NCI-H1417 treated with DMSO at 0.1 percent for 48 hours (cell line): ENCODE data around the gene MSMB.
"Not testable (repeated sequence)": the region's sequence is repeated elsewhere in the genome, so short reads cannot be mapped to it uniquely, and the experiment has no call there.

Experiments used
- DNase-seq: peaks from one replicate; lab custom pipeline; 2025; lab: John Stamatoyannopoulos, UW

The MSMB gene

DNA sequence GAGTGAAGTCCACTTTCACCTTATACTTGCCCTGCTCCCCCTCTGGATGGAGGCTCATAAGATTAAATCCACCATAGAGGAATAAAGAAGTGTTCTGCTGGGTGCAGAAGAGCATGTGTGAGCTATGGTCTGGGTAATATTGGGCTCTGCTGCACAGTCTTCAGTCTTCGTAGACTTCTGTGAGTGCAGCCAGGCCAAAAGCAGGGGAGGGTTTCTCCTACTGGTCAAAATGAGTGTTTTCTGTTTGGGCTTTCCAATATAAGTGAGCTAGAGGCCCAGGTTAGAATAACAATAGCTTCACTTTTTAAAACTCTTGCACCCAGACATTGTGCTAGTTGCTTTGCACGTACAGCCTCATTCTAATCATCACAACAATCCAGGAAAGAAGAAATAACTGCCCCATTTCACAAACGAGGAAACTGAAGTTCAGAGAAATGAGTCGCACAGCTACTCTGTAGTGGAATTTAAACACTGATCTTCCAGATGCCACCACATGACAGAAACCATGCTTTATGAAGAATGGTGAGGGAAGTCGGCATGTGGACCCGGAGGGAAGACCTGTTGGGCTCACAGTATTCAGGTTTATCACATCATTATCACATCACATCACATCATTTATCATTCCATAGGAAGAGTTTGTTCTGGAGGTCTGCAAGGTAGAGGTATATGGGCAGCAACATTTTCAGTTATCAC is 23.8 kb upstream of the MSMB start:
- no peak for DNase-seq

DNA sequence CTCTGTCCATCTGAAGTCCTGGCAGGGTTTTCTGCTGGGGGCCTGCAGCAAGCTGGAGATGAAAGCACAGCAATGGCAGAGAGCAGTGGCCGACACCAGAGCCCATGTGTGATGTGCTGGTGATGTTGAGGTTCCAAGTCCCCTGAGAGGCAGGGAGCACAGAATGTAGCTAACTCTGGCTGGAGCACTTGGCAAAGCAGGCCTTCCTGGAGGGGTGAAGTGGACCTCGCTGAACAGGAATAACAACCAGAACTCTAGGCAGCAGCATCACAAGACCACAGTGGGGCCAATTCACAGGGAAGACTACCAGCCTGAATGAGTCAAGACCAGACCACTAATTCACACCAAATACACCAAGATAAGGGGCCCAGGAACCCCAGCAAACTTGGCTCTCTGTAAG is 22.8 kb upstream of the MSMB start:
- no peak for DNase-seq

DNA sequence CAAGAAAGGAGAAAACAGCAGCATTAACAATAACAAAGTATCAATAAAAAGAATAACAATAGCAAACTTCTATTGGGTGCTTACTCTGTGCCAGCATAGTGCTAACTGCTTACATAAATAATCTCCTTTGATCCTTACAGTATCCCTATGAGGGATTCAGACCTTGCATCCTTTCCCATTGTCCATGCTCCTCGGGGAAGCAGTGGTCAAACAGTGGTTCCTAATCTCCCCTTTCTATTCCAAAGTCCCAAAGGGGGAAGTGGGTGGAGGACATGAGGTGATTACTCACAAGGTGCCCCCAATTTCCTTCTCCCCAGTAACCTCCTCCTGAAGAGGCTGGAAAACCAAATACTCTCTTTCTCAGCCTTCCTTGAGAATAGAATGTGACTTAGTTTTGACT is 22.0 kb upstream of the MSMB start:
- no peak for DNase-seq

DNA sequence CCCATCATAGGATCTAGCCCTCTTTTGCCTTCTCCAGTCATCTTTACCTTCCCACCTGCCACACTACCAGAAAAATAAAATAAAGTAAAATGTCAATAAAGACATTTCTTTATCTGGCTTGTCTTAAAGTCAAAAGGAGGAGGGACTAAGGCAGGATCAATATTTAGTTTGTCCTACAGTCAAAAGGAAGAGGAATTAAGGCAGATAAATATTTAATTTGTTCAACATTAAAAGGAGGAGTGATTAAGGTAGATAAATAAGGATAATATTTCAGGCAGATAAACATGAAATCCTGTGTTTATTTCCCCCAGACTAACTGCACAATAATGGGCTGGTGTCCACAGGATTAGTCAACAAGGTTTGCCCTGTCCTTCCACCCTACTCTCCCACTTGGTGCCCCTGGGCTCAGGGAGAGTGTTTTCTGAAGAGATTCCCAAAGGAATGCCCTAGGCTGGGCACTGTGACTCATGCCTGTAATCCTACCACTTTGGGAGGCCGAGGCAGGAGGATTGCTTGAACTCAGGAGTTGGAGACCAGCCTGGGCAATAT is 18.3 kb upstream of the MSMB start:
- DNase-seq: no peak

DNA sequence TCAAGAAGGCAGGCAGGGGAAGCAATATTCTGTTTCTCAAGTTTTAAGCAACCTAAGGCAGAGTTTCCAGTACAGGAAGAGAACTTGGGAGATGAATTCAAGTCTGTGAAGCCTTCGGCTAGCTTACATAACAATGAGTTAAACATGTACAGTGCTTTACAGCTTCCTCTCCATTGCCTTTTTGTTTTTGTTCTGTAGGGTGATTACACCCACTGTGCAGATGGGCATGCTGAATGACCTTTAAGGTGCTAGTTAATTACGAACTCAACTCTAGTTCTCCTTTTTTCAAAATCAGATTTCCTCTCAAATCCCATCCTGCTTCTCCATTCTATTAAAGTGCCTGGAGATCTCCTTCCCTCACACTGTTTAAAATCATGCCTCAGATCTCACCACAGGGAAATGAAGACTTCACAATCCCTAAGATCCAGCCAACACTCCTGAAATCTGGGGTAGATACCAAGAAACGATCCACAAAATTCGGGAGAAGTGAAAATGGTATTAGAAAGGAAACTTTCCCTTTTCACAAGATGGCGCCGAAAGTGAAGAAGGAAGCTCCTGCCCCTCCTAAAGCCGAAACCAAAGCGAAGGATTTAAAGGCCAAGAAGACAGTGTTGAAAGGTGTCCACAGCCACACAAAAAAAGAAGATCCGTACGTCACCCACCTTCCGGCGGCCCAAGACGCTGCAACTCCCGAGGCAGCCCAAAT is 16.8 kb upstream of the MSMB start:
- no peak for DNase-seq

DNA sequence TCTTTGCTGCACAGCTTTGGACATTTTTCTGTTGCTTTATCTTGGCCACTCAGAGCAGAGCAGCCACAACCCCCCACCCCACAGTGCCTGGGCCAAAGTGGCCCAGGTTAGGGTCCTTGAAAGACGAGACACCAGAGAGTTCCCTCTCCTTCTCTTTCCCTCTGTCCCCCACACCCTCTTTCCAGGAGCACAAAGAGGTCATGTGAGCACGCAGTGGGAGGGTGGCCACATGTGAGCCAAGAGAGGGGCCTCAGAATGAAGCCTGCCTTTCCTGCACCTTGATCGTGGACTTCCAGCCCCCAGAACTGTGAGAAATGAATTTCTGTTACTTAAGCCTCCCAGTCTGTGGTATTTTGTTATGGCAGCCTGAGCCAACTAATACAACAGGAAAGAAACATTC is 14.6 kb upstream of the MSMB start:
- DNase-seq: no peak

DNA sequence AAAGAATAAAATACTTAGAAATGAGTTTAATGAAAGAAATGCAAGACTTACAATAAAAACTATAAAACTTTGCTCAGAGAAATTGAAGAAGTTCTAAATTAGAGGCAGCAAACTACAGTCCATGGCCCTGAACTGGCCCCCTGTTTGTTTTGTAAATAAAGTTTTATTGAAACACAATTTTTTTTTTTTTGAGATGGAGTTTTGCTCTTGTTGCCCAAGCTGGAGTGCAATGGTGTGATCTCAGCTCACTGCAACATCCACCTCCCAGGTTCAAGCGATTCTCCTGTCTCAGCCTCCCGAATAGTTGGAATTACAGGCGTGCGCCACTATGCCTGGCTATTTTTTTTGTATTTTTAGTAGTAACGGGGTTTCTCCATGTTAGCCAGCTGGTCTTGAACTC is 11.9 kb upstream of the MSMB start:
- not testable (repeated sequence) for DNase-seq

DNA sequence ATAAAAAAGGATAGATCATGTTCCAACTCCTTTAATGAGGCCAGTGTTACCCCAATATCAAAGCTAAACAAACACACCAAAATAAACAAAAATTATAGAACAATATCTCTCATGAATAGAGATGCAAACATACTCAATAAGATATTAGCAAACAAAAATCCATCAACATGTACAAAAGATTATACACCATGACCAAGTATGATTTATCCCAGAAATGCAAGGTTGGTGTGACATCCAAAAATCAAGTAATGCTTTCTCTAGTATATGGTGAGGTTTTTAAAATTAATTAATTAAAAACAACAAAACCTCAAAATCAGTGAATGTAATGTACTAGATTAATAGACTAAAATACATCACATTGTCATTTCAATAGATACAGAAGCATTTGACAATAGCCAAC is 11.0 kb upstream of the MSMB start:
- DNase-seq: no peak

DNA sequence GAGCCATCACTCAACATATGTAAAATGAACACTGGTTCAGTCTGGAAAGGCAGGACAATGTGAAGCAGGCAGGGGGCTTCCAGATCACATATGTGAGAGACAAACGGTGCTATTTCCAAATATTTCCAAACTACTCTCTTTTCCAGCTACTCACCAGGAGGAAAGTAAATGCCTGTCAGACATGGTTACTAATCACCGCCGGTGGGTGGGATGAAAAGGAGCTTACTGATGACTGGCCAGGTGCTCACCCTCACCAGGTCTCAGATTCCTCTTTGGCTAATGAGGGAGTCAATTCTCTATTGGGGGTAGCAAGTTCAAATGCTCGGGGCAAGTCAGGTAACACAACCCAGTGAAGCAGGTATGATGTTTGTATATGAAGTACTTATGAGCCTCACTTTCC is 9.7 kb upstream of the MSMB start:
- no peak for DNase-seq

DNA sequence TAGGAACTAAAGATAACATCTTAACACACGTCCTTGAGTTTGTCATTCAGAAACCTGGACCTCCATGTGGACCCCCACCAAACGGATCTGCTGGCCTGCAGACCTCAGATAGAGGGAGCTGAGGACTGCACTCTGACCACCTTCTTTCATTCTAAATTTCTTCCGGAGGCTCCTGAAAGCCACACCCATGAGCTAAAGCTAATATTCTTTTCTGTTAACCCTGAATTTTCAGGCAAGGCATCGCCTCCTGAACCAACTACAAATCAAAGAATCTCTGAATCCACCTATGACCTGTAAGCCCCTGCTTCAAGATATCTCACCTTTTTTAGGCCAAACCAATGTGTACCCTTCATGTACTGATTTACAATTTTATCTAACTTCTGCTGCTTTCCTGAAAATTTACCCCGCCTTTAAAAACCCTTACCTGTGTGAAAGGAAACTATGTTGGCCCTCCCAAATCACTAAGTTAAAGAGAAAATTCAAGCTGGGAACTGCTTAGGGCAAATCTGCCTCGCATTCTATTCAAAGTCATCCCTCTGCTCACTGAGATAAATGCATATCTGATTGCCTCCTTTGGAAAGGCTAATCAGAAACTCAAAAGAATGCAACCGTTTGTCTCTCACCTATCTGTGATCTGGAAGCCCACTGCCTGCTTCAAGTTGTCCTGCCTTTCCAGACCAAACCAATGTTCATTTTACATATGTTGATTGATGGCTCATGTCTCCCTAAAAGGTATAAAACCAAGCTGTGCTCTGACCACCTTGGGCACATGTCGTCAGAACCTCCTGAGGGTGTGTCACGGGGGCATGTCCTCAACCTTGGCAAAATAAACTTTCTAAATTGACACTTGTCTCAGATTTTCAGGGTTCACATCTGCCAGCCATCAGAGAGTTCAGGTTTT is 7.7 kb upstream of the MSMB start:
- DNase-seq: no peak

DNA sequence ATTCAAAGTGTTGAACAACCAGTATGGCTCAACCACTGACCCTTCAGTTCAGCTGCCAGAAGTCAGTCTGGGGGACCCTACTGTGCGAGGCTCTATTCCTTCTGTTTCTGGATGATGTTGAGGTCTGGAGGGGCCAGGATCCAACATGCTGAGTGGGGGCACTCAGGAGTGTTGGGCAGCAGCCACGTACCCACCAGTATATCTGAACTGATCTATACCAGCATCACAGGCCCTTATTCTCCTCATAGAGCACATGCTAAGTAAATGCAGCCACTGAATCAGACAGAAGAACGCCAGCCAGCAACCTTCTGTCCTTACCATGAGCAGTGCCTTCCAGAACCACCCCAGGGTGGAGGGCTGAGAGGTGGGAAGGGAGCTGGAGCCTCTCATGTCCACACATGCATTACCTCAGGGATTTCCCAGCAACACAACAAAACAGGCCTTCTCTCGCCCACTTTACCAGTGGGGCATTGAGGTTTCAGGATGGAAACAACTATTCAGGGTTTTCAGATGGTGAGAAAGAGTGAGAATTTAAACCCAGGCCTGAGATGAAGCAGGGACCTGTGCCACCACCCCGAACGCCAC is 6.8 kb upstream of the MSMB start:
- no peak for DNase-seq

DNA sequence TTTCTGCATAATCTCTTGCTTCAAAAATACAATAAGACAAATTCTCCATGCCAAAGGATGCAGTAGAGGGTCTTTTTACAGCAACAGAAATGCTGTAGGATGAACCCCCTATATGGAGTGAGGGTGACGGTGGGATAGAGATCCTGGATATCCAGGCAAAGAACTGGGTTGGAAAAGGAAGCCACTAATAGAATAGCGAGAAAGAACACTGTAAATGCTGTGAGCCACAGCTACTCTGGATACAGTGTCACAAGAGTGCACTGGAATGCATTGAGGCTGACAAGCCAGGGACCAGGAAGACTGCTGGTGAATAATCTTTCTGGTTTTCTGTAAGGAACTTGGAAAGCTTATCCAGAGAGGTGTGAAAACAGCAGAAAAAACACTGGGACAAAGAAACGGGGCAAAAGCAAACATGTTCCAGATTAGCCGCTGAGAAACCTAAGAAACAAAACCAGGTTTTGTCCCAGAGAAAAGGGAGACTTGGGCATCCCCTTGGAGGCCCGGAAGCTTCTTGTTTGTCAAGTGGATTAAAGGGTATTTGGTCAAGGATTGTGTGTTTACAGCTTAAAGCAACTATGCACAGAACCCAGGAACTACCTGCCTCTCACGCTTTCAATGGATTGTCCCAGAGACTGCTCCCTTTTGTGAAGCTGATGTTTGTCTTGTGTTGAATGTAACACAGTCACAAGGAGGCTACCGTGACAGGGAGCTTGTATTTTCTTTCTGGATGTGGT is 6.2 kb upstream of the MSMB start:
- DNase-seq: no peak

DNA sequence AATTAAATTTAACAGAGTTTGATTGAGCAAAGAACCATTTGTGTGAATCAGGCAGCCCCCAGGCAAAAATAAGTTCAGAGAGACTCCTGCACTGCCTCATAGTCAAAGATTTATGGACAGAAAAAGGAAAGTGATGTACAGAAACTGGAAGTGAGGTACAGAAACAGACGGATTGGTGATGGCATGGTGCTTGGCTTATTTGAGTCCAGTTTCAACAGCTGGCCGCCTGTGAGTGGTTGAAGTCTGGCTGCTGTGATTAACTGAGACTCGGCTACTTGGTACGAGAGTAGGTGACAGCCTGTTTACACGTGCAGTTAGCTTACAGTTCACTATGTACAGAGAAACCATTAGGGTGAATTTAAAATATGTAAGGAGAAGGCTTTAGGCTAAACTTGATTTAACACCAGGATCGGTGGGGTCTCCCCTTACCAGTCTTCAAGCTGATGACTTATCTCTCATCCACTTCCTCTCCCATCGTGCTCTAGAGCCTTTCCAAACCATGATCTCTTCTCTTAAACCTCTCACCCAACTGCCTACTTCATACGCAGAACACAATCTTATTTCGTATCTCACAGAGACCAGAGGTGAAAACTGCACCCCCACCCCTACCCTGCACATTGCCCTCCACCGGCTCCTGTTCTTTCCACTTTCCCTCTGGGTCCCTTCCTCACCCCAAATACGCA is 5.0 kb upstream of the MSMB start:
- DNase-seq: no peak

DNA sequence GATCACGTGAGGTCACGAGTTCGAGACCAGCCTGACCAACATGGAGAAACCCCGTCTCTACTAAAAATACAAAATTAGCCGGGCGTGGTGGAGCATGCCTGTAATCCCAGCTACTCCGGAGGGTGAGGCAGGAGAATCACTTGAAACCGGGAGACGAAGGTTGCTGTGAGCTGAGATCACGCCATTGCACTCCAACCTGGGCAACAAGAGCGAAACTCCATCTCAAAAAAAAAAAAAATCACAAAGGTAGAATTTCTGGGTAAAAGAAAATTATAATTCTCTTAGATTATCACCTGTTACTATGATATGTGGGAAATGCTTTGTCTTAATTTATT is 3.4 kb upstream of the MSMB start:
- not testable (repeated sequence) for DNase-seq

DNA sequence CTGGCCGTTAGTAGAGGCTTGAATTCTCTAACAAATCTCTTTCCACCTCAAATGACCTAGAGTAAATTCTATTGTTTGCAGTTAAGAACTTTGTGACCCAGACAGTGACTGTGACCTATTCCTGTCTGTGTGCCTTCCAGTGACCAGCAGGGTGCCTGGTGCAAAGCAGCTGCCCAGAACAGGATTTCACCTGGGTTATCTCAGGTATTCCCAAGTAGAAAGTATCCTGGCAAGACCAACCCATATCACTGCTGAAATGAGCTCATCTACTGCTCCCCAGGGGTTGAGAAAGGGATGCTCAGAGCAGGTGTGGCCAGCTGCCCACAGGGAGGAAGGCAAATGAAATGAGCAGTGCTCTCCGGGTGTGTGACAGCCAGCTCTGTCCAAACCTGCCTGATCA is 2.1 kb upstream of the MSMB start:
- DNase-seq: no peak

DNA sequence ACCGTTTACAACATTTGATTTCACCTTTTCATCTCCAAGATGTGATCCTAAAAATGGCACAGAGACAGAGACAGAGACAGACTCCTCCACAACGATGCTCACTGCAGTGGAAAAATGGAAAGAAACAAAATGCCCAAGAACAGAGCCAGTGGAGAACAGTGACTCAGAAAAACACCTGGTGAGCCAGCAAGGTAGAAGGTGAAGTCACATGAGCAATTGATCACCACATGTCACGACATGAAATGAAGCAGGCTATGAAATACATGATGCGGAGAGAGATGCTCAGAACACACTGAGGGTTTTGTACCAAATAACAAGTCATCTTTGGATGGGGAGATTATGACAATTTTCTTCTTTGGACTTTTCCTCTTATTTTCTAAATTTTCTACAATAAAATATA is 3.5 kb downstream of the MSMB start:
- no peak for DNase-seq

DNA sequence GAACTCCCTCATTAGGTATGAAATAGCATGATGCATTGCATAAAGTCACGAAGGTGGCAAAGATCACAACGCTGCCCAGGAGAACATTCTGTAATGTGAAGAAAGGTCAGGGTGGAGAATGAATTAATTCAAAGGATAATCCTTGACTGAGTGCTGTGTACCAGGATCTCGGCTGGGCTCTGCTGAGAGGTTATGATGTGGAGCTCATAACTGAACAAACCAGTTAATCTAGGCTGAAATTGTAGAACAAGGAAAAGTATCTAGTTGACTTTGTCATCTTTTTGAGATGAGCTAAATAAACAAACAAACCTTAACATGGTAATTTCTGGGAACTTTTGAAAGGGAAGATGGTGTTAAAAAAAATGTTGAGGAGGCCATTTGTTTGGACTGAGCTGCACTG is 6.1 kb downstream of the MSMB start:
- no peak for DNase-seq

DNA sequence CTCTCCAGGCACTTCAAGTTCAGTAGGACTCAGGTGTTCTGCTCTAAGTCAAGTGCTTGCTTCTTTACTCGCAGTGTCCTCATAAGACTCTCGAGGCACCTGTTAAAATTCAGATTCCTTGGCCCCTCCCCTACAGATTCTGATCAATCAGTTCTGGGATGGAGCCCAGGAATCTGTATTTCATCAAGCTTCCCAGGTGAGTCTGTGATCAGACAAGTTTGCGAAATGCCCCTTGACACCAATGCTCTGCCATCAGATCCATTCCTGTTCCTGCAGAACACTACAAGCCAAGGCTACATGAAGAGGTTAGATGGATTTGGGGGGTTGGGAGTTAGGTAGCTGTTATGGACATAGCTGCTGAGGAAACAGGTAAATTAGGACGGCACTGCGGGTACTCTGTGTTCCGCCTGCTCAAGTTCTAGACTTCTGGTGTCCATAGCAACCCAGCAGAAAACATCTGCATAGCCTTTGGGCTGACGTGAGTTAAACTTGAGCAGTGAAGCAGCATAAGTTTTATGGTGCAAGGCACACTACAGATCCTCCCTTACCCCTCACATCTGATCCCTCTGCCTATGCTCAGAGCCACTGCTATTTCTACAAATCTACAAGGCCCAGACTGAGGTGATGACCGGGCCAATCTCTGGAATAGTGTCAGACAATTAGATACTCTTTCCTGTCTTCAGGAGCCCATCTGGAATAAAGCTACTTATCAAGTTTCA is 8.8 kb downstream of the MSMB start:
- DNase-seq: no peak

DNA sequence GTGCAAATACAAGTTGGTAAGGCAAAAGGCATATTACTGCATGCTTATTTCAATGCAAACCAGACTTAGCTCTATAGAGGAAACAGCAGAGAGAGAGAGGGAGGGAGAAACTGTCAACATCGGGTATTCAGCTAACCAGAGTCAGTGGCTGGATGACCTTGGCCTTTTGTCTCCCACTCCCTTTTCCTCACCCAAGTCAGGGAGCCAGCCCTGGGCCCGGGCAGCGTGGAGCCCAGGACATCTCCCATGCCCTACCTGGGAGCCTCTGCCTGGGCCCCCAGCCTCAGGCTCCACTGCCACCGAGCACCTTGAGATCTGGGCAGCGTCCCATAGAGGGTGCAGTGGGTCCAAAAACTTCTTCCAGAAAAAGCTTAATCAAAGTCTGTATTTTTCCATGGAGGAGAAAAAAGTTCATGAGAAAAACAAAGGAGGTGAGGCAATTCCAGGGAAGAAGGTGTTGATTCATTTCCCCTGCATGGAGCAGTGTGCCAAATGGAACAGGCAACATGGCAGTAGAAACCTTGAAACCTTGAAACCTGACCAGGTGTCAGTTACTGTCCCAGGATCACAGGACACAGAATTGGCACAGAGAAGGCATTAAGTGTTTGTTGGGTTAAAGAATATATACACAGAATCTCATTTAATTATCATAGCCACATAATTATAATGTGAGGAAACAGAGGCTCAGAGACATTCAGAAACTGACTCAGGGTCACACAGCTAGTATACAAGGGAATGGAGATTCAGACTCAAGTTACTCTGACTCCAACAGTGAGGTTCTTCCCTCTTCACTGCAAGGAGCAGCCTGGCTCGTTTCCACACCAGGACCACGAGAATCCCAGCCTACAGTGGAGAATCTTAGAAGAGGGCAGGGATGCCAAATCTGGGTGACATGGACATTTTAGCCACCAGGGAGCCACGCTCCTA is 9.9 kb downstream of the MSMB start:
- no peak for DNase-seq
